Measurements from ENCODE around the gene RDH11. TPM values are rescaled to one million over a fixed set of nuclear protein-coding genes. Genes with fewer than 3 reads are reported as not detected.

Gene RDH11
- total RNA-seq, 1 experiment from 2014 or later: 54.6 TPM

- Histone ChIP-seq H3K9me2 (ENCODE audit: insufficient read depth) (no peaks in the 10 kb centered on the region), H2AFZ (ENCODE audit: low read depth, low read length, poor library complexity, severe bottlenecking) (no peak overlapping the region), H4K20me1 (ENCODE audit: insufficient read depth) (no peaks in the 10 kb centered on the region), H3K4me2 (ENCODE audit: low read length) (peak overlapping the region; percentile 83), H3K79me2 (ENCODE audit: insufficient read depth, low read length) (peaks cover 49% of the 10 kb centered on the region), H3K4me1 (ENCODE audit: control insufficient read depth in 1 of 2, insufficient read depth in 2 of 2, low read length in 2 of 2) (peaks cover 4 to 19% of the 10 kb centered on the region in 2 experiments), H3K27ac (ENCODE audit: low read depth, low read length) (peak overlapping the region; percentile 94), H3K9me3 (ENCODE audit: control insufficient read depth in 1 of 2, insufficient read depth in 1 of 2, low read depth in 1 of 2, low read length in 2 of 2) (no peaks in the 10 kb centered on the region), H3K9ac (ENCODE audit: low read length) (peak overlapping the region; percentile 80), H3K4me3 (replicated peaks in 1 of 2; ENCODE audit: low read depth in 1 of 2, low read length in 2 of 2) (peak overlapping the region; percentile 68 to 80), H3K36me3 (ENCODE audit: control insufficient read depth in 1 of 2, insufficient read depth in 2 of 2, low read length in 2 of 2) (peaks cover 10 to 14% of the 10 kb centered on the region in 2 experiments; a peak in 3 of 4 replicates), H3K27me3 (ENCODE audit: insufficient read depth, low read length) (no peaks in the 10 kb centered on the region)
- peak; percentile 28 for DNase-seq (ENCODE audit: low read depth, low spot score)
- CTCF ChIA-PET: interaction anchor here (2.2 kb wide), 1 partner anchor 31 kb away, joined by 8 read pairs; no protein-coding TSS in a partner anchor
- POLR2A ChIA-PET: no interaction called here
- RAD21 ChIA-PET (ENCODE audit: low non-redundant PET in 1 of 2, low total read pairs in 2 of 2, uncharacterized antibody in 2 of 2, unreplicated experiment in 2 of 2): interaction anchor here in 1 of 2 experiments (0.6 to 1.5 kb wide), 2 partner anchors 13 to 30 kb away, joined by 3 read pairs; no protein-coding TSS in a partner anchor
- no peak for TF ChIP-seq YY1 (IDR thresholded peaks at IDR 0.05; ENCODE audit: extremely low read depth, insufficient replicate concordance, low read depth, low read length)
- TF ChIP-seq EZH2phosphoT487 (IDR thresholded peaks at IDR 0.05; ENCODE audit: borderline replicate concordance): no peak
- TF ChIP-seq JUND (IDR thresholded peaks at IDR 0.05): no peak
- TF ChIP-seq SP1 (IDR thresholded peaks at IDR 0.05; ENCODE audit: low read depth): no peak
- TF ChIP-seq CTCF (IDR thresholded peaks at IDR 0.05 in 2 of 3, conservative IDR thresholded peaks at IDR 0.05 in 1 of 3; ENCODE audit: borderline replicate concordance in 1 of 3, insufficient read depth in 1 of 3, low read depth in 2 of 3, low read length in 2 of 3): peak in 1 of 3 experiments; percentile 17; a peak in 1 of 6 replicates
- ATAC-seq: peak; percentile 86
- intact Hi-C loops (cut with micrococcal nuclease): no loop called here
- no TSS peak for BruUV-seq (replicated peaks)
Measured at GRCh38 chr14:67674139-67674479, 21.5 kb downstream of the RDH11 start.

DNA sequence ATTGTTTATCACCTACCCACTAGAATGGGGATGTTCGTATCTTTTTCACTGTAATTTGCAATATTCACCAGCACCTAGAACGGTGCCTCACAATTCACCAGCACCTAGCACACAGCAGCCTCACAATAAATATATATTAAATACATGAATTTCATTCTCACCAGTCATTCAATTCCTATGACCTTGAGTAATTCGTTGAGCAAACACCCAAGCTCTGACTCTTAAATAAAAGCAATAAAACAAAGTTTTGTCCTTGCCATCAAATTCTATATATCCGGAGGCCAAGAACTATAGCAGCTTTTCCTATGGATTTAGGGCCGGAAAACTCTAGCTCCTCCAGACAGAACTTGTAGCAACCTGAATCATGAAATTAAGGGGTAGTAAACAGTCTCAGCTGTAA lies 22.1 kb downstream of the RDH11 start:
- H3K9me2 ChIP-seq (ENCODE audit: insufficient read depth): no peaks in the 10 kb centered on the region
- peak overlapping the region; percentile 83 for H3K4me2 ChIP-seq (ENCODE audit: low read length)
- no peaks in the 10 kb centered on the region for H4K20me1 ChIP-seq (ENCODE audit: insufficient read depth)
- H3K27me3 ChIP-seq (ENCODE audit: insufficient read depth, low read length): no peaks in the 10 kb centered on the region
- peak overlapping the region; percentile 68 to 80 for H3K4me3 ChIP-seq (replicated peaks in 1 of 2; ENCODE audit: low read depth in 1 of 2, low read length in 2 of 2)
- H3K9ac ChIP-seq (ENCODE audit: low read length): peak overlapping the region; percentile 80
- ChIA-PET RAD21 (ENCODE audit: low non-redundant PET in 1 of 2, low total read pairs in 2 of 2, uncharacterized antibody in 2 of 2, unreplicated experiment in 2 of 2) (interaction anchor here in 1 of 2 experiments (1.5 kb wide), 1 partner anchor 31 kb away, joined by 3 read pairs; no protein-coding TSS in a partner anchor), POLR2A (no interaction called here), CTCF (interaction anchor here (2.2 kb wide), 1 partner anchor 32 kb away, joined by 8 read pairs; no protein-coding TSS in a partner anchor)
- TSS peak; percentile 52 for BruUV-seq (replicated peaks)
- ATAC-seq (no peak), DNase-seq (ENCODE audit: low read depth, low spot score) (no peak)
- intact Hi-C loops (cut with micrococcal nuclease): no loop called here
- peaks cover 4 to 19% of the 10 kb centered on the region in 2 experiments for H3K4me1 ChIP-seq (ENCODE audit: control insufficient read depth in 1 of 2, insufficient read depth in 2 of 2, low read length in 2 of 2)
- peaks cover 9 to 10% of the 10 kb centered on the region in 2 experiments; a peak in 2 of 4 replicates for H3K36me3 ChIP-seq (ENCODE audit: control insufficient read depth in 1 of 2, insufficient read depth in 2 of 2, low read length in 2 of 2)
- no peak overlapping the region for H2AFZ ChIP-seq (ENCODE audit: low read depth, low read length, poor library complexity, severe bottlenecking)
- no peaks in the 10 kb centered on the region for H3K9me3 ChIP-seq (ENCODE audit: control insufficient read depth in 1 of 2, insufficient read depth in 1 of 2, low read depth in 1 of 2, low read length in 2 of 2)
- no peak overlapping the region for H3K27ac ChIP-seq (ENCODE audit: low read depth, low read length)
- peaks cover 52% of the 10 kb centered on the region for H3K79me2 ChIP-seq (ENCODE audit: insufficient read depth, low read length)
- TF ChIP-seq EZH2 (IDR thresholded peaks at IDR 0.05) (no peak), RAD21 (IDR thresholded peaks at IDR 0.05; ENCODE audit: low read depth) (no peak), SRF (IDR thresholded peaks at IDR 0.05; ENCODE audit: low read depth) (no peak), EZH2phosphoT487 (IDR thresholded peaks at IDR 0.05; ENCODE audit: borderline replicate concordance) (no peak), SP1 (IDR thresholded peaks at IDR 0.05; ENCODE audit: low read depth) (no peak), POLR2A (IDR thresholded peaks at IDR 0.05; ENCODE audit: borderline replicate concordance, extremely low read depth, insufficient read depth, insufficient read length) (no peak), YY1 (IDR thresholded peaks at IDR 0.05; ENCODE audit: extremely low read depth, insufficient replicate concordance, low read depth, low read length) (no peak), CEBPB (IDR thresholded peaks at IDR 0.05; ENCODE audit: low read depth) (no peak), CTCF (IDR thresholded peaks at IDR 0.05 in 2 of 3, conservative IDR thresholded peaks at IDR 0.05 in 1 of 3; ENCODE audit: borderline replicate concordance in 1 of 3, insufficient read depth in 1 of 3, low read depth in 2 of 3, low read length in 2 of 3) (no peak)
- TF ChIP-seq, protein P1, sequence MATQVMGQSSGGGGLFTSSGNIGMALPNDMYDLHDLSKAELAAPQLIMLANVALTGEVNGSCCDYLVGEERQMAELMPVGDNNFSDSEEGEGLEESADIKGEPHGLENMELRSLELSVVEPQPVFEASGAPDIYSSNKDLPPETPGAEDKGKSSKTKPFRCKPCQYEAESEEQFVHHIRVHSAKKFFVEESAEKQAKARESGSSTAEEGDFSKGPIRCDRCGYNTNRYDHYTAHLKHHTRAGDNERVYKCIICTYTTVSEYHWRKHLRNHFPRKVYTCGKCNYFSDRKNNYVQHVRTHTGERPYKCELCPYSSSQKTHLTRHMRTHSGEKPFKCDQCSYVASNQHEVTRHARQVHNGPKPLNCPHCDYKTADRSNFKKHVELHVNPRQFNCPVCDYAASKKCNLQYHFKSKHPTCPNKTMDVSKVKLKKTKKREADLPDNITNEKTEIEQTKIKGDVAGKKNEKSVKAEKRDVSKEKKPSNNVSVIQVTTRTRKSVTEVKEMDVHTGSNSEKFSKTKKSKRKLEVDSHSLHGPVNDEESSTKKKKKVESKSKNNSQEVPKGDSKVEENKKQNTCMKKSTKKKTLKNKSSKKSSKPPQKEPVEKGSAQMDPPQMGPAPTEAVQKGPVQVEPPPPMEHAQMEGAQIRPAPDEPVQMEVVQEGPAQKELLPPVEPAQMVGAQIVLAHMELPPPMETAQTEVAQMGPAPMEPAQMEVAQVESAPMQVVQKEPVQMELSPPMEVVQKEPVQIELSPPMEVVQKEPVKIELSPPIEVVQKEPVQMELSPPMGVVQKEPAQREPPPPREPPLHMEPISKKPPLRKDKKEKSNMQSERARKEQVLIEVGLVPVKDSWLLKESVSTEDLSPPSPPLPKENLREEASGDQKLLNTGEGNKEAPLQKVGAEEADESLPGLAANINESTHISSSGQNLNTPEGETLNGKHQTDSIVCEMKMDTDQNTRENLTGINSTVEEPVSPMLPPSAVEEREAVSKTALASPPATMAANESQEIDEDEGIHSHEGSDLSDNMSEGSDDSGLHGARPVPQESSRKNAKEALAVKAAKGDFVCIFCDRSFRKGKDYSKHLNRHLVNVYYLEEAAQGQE (IDR thresholded peaks at IDR 0.05; ENCODE audit: low read depth): no peak
